GM10266 (cell line): ENCODE results near the gene TCF23.
"Not testable (repeated sequence)": the region's sequence is repeated elsewhere in the genome, so short reads cannot be mapped to it uniquely, and the experiment has no call there.

Experiments
- DNase-seq: peaks from one replicate; pipeline ENCODE4 v3.0.0; 2012; ENCODE audit errors: extremely low spot score
- CTCF ChIP-seq: IDR thresholded peaks from 2 replicates; pipeline ENCODE4 v1.5.1; 2012; ENCODE audit warnings: mild to moderate bottlenecking, low read depth; ENCODE audit not compliant: control insufficient read depth, insufficient read depth; ENCODE audit errors: missing control alignments

Gene TCF23

GRCh38 chr2:27164960-27165763, 16.4 kb downstream of the TCF23 start:
- no peak for DNase-seq
- TF ChIP-seq CTCF = no peak

GRCh38 chr2:27170581-27171337, 22.0 kb downstream of the TCF23 start:
- no peak for DNase-seq
- no peak for TF ChIP-seq CTCF

GRCh38 chr2:27171351-27171848, 22.6 kb downstream of the TCF23 start:
- DNase-seq = no peak
- TF ChIP-seq CTCF = no peak

- no peak for TF ChIP-seq CTCF
Measured at GRCh38 chr2:27174638-27175037, 25.8 kb downstream of the TCF23 start.

GRCh38 chr2:27175330-27175729, 26.5 kb downstream of the TCF23 start:
- no peak for DNase-seq
- TF ChIP-seq CTCF = no peak

More at GRCh38 chr2:27174638-27175037, 25.8 kb downstream of the TCF23 start:
- DNase-seq = no peak

GRCh38 chr2:27175781-27176180, 27.0 kb downstream of the TCF23 start:
- DNase-seq = not testable (repeated sequence)

GRCh38 chr2:27177441-27178351, 28.9 kb downstream of the TCF23 start:
- no peak for DNase-seq
- no peak for TF ChIP-seq CTCF
